ENCODE measurements around the gene MYO9A. TPM values are rescaled to one million over a fixed set of nuclear protein-coding genes. Genes with fewer than 3 reads are reported as not detected.

The MYO9A gene
- total and polyA plus RNA-seq, 2 experiments from 2014 or later = 13.1 to 42.8 TPM

- TF ChIP-seq EZH2 (IDR thresholded peaks at IDR 0.05; ENCODE audit: borderline replicate concordance) (no peak), CTCF (IDR thresholded peaks at IDR 0.05; ENCODE audit: poor library complexity) (no peak), EZH2phosphoT487 (IDR thresholded peaks at IDR 0.05; ENCODE audit: low read depth, severe bottlenecking, unreplicated experiment) (no peak)
- no peak overlapping the region for H3K4me2 ChIP-seq
- no peak overlapping the region for H3K4me3 ChIP-seq
- no peaks in the 10 kb centered on the region for H3K9me2 ChIP-seq (replicated peaks; ENCODE audit: insufficient read depth)
- peaks cover 4% of the 10 kb centered on the region for H3K4me1 ChIP-seq (ENCODE audit: insufficient read depth)
- 95% methylated on average over 3 of the region's 7 CpGs for WGBS (ENCODE audit: low lambda C conversion rate, missing lambda C conversion rate)
- H4K20me1 ChIP-seq (ENCODE audit: insufficient read depth, poor library complexity, severe bottlenecking) = no peaks in the 10 kb centered on the region
- H3K9me3 ChIP-seq (ENCODE audit: low read depth) = no peaks in the 10 kb centered on the region
- no peak overlapping the region for H3K27ac ChIP-seq
- no peaks in the 10 kb centered on the region for H3K79me2 ChIP-seq
- H3K36me3 ChIP-seq (replicated peaks; ENCODE audit: insufficient read depth, low read depth) = no peaks in the 10 kb centered on the region
- no peak overlapping the region for H2AFZ ChIP-seq
- DNase-seq (ENCODE audit: low spot score) = no peak
- H3K27me3 ChIP-seq = no peaks in the 10 kb centered on the region
Measured at GRCh38 chr15:71786673-71787072, 331.3 kb downstream of the MYO9A start.

GRCh38 chr15:71785996-71786395 is 332.0 kb downstream of the MYO9A start:
- no peaks in the 10 kb centered on the region for H3K27me3 ChIP-seq
- H4K20me1 ChIP-seq (ENCODE audit: insufficient read depth, poor library complexity, severe bottlenecking) = no peaks in the 10 kb centered on the region
- H3K27ac ChIP-seq = no peak overlapping the region
- H3K4me1 ChIP-seq (ENCODE audit: insufficient read depth) = peaks cover 4% of the 10 kb centered on the region
- 98% methylated on average over 2 of the region's 2 CpGs for WGBS (ENCODE audit: low lambda C conversion rate, missing lambda C conversion rate)
- H3K36me3 ChIP-seq (replicated peaks; ENCODE audit: insufficient read depth, low read depth) = no peaks in the 10 kb centered on the region
- DNase-seq (ENCODE audit: low spot score) = no peak
- H2AFZ ChIP-seq = no peak overlapping the region
- no peaks in the 10 kb centered on the region for H3K9me3 ChIP-seq (ENCODE audit: low read depth)
- H3K79me2 ChIP-seq = no peaks in the 10 kb centered on the region
- TF ChIP-seq EZH2 (IDR thresholded peaks at IDR 0.05; ENCODE audit: borderline replicate concordance) = no peak
- no peak overlapping the region for H3K4me2 ChIP-seq
- H3K9me2 ChIP-seq (replicated peaks; ENCODE audit: insufficient read depth) = no peaks in the 10 kb centered on the region
- H3K4me3 ChIP-seq = no peak overlapping the region

GRCh38 chr15:71784719-71785118 is 333.2 kb downstream of the MYO9A start:
- no peak overlapping the region for H3K4me3 ChIP-seq
- no peak overlapping the region for H3K27ac ChIP-seq
- H2AFZ ChIP-seq = no peak overlapping the region
- H3K9me2 ChIP-seq (replicated peaks; ENCODE audit: insufficient read depth) = no peaks in the 10 kb centered on the region
- H3K79me2 ChIP-seq = no peaks in the 10 kb centered on the region
- no peaks in the 10 kb centered on the region for H3K4me1 ChIP-seq (ENCODE audit: insufficient read depth)
- no peaks in the 10 kb centered on the region for H4K20me1 ChIP-seq (ENCODE audit: insufficient read depth, poor library complexity, severe bottlenecking)
- peak; percentile 6 for TF ChIP-seq CTCF (IDR thresholded peaks at IDR 0.05; ENCODE audit: poor library complexity)
- TF ChIP-seq EZH2phosphoT487 (IDR thresholded peaks at IDR 0.05; ENCODE audit: low read depth, severe bottlenecking, unreplicated experiment) = no peak
- H3K36me3 ChIP-seq (replicated peaks; ENCODE audit: insufficient read depth, low read depth) = no peaks in the 10 kb centered on the region
- no peak overlapping the region for H3K4me2 ChIP-seq
- H3K9me3 ChIP-seq (ENCODE audit: low read depth) = no peaks in the 10 kb centered on the region
- WGBS (ENCODE audit: low lambda C conversion rate, missing lambda C conversion rate) = 70% methylated on average over 6 of the region's 6 CpGs
- H3K27me3 ChIP-seq = no peaks in the 10 kb centered on the region
- DNase-seq (ENCODE audit: low spot score) = no peak

GRCh38 chr15:71782422-71783165 is 335.4 kb downstream of the MYO9A start:
- 87% methylated on average over 10 of the region's 10 CpGs for WGBS (ENCODE audit: low lambda C conversion rate, missing lambda C conversion rate)
- DNase-seq (ENCODE audit: low spot score) = no peak
- no peaks in the 10 kb centered on the region for H3K9me3 ChIP-seq (ENCODE audit: low read depth)
- TF ChIP-seq EZH2 (IDR thresholded peaks at IDR 0.05; ENCODE audit: borderline replicate concordance) (no peak), EZH2phosphoT487 (IDR thresholded peaks at IDR 0.05; ENCODE audit: low read depth, severe bottlenecking, unreplicated experiment) (no peak), CTCF (IDR thresholded peaks at IDR 0.05; ENCODE audit: poor library complexity) (no peak)
- H4K20me1 ChIP-seq (ENCODE audit: insufficient read depth, poor library complexity, severe bottlenecking) = no peaks in the 10 kb centered on the region
- no peak overlapping the region for H3K4me3 ChIP-seq
- no peaks in the 10 kb centered on the region for H3K27me3 ChIP-seq
- H3K36me3 ChIP-seq (replicated peaks; ENCODE audit: insufficient read depth, low read depth) = no peaks in the 10 kb centered on the region
- no peaks in the 10 kb centered on the region for H3K9me2 ChIP-seq (replicated peaks; ENCODE audit: insufficient read depth)
- no peaks in the 10 kb centered on the region for H3K79me2 ChIP-seq
- no peak overlapping the region for H3K27ac ChIP-seq
- no peak overlapping the region for H3K4me2 ChIP-seq
- no peak overlapping the region for H2AFZ ChIP-seq
- no peaks in the 10 kb centered on the region for H3K4me1 ChIP-seq (ENCODE audit: insufficient read depth)

All from hepatocyte (in vitro differentiated cells).